A549 (cell line): ENCODE results near the gene FUNDC1.

Experiments
- BHLHE40 ChIP-seq: IDR thresholded peaks from 2 replicates; pipeline ENCODE4 v1.6.1; 2012; ENCODE audit warnings: low read depth, low read length, inconsistent platforms
- CBX8 ChIP-seq: fragments of 200-600 bp; sonication (generic); IDR thresholded peaks from 2 replicates; pipeline ENCODE4 v1.6.1; 2016
- CEBPB ChIP-seq, 2 experiments: fragments of >200 bp in 1 of 2; sonication (Bioruptor Twin) in 1 of 2; formaldehyde crosslinking in 1 of 2; IDR thresholded peaks; 2 replicates each; pipeline ENCODE4 v1.6.1; 2012 to 2016
- CTCF ChIP-seq: fragments of >200 bp; sonication (Bioruptor Twin); formaldehyde crosslinking; IDR thresholded peaks from 3 replicates; pipeline ENCODE4 v1.5.1; 2016
- EP300 ChIP-seq, 2 experiments: fragments of >200 bp; sonication (Bioruptor Twin); formaldehyde crosslinking; IDR thresholded peaks; 2 replicates in 1 of 2; 3 replicates in 1 of 2; pipeline ENCODE4 v1.6.1; 2016 to 2017
- FOSL2 ChIP-seq, 2 experiments: fragments of 450-650 bp in 1 of 2; fragments of >200 bp in 1 of 2; sonication (Bioruptor Twin) in 1 of 2; formaldehyde crosslinking; IDR thresholded peaks; 2 replicates each; pipeline versions ENCODE4 v1.5.0 to v1.6.1; 2016 to 2020; ENCODE audit warnings: mild to moderate bottlenecking in 1 of 2, moderate library complexity in 1 of 2
- JUN ChIP-seq, 2 experiments: fragments of >200 bp; sonication (Bioruptor Twin); formaldehyde crosslinking; IDR thresholded peaks; 2 replicates in 1 of 2; 3 replicates in 1 of 2; pipeline ENCODE4 v1.6.1; 2016 to 2017
- MYC ChIP-seq: IDR thresholded peaks from 2 replicates; pipeline ENCODE4 v1.6.1; 2012; ENCODE audit warnings: mild to moderate bottlenecking, inconsistent platforms, low read length, improper control_type of control experiment, borderline replicate concordance
- PBX3 ChIP-seq: IDR thresholded peaks from 2 replicates; pipeline ENCODE4 v1.6.1; 2012
- PHF8 ChIP-seq: fragments of 200-600 bp; sonication (generic); IDR thresholded peaks from 2 replicates; pipeline ENCODE4 v1.6.1; 2016; ENCODE audit warnings: low read depth, mild to moderate bottlenecking, antibody characterized with exemption, moderate library complexity, borderline replicate concordance
- POLR2A ChIP-seq: IDR thresholded peaks from 2 replicates; pipeline ENCODE4 v1.6.1; 2012; ENCODE audit warnings: mild to moderate bottlenecking, low read length
- REST ChIP-seq: fragments of 200-600 bp; sonication (generic); IDR thresholded peaks from 2 replicates; pipeline ENCODE4 v1.6.1; 2016; ENCODE audit warnings: antibody characterized with exemption, mild to moderate bottlenecking, moderate library complexity
- TFCP2L1 ChIP-seq: fragments of 250-450 bp; sonication (Bioruptor Pico); IDR thresholded peaks from 2 replicates; pipeline ENCODE4 v1.5.0; 2021; ENCODE audit warnings: mild to moderate bottlenecking
- TP53 ChIP-seq: fragments of 250-450 bp; sonication (Bioruptor Pico); IDR thresholded peaks from 2 replicates; pipeline ENCODE4 v1.5.0; 2021; ENCODE audit warnings: mild to moderate bottlenecking, moderate library complexity

GRCh38 chrX:44480591-44480990, 62.1 kb downstream of the FUNDC1 start:
- no peak for TF ChIP-seq CTCF
- no peak for TF ChIP-seq POLR2A
- no peak for TF ChIP-seq PBX3
- TF ChIP-seq CEBPB (IDR thresholded peaks at IDR 0.05), result no peak
- TF ChIP-seq BHLHE40, result no peak
- TF ChIP-seq EP300 (IDR thresholded peaks at IDR 0.05), result no peak
- TF ChIP-seq FOSL2 (IDR thresholded peaks at IDR 0.05), result no peak
- no peak for TF ChIP-seq FOSL2 (CRISPR knock-in tag; IDR thresholded peaks at IDR 0.05)
- no peak for TF ChIP-seq TP53
- TF ChIP-seq MYC, result no peak
- no peak for TF ChIP-seq PHF8
- TF ChIP-seq JUN (IDR thresholded peaks at IDR 0.05), result no peak
- TF ChIP-seq CBX8, result no peak
- TF ChIP-seq REST, result no peak
- no peak for TF ChIP-seq TFCP2L1 (CRISPR knock-in tag)
